ENCODE data around the gene CPT2. TPM values are rescaled to one million over a fixed set of nuclear protein-coding genes. Genes with fewer than 3 reads are reported as not detected.

Gene CPT2
- total RNA-seq, 1 experiment from 2014 or later = 19.6 TPM

- intact Hi-C loops (cut with micrococcal nuclease) = no loop called here
- H3K4me3 Mint-ChIP-seq (ENCODE audit: unreplicated experiment) = no peak overlapping the region
- BruUV-seq (replicated peaks) = no TSS peak
- CTCF ChIA-PET = no interaction called here
- H3K4me1 Mint-ChIP-seq (ENCODE audit: insufficient read depth, unreplicated experiment) = no peaks in the 10 kb centered on the region
- no peaks in the 10 kb centered on the region for H3K9me3 Mint-ChIP-seq (ENCODE audit: unreplicated experiment)
- no peak for DNase-seq (ENCODE audit: unreplicated experiment)
- H3K36me3 Mint-ChIP-seq (ENCODE audit: insufficient read depth, unreplicated experiment) = peaks cover 6% of the 10 kb centered on the region
- no peaks in the 10 kb centered on the region for H3K27me3 Mint-ChIP-seq (ENCODE audit: insufficient read depth, unreplicated experiment)
- no peak overlapping the region for H3K27ac Mint-ChIP-seq (ENCODE audit: low read depth, unreplicated experiment)
- TF ChIP-seq CTCF (IDR thresholded peaks at IDR 0.05; ENCODE audit: unreplicated experiment) = no peak
- POLR2A ChIA-PET = no interaction called here
These were observed 45.8 kb downstream of the CPT2 start for GRCh38 chr1:53242381-53242780.

- DNase-seq (ENCODE audit: unreplicated experiment) = no peak
These were observed 47.5 kb downstream of the CPT2 start for GRCh38 chr1:53244141-53244540.

GRCh38 chr1:53246261-53247134 lies 49.9 kb downstream of the CPT2 start:
- Mint-ChIP-seq H3K27me3 (ENCODE audit: insufficient read depth, unreplicated experiment) (no peaks in the 10 kb centered on the region), H3K36me3 (ENCODE audit: insufficient read depth, unreplicated experiment) (peaks cover 7% of the 10 kb centered on the region), H3K27ac (ENCODE audit: low read depth, unreplicated experiment) (no peak overlapping the region), H3K4me3 (ENCODE audit: unreplicated experiment) (no peak overlapping the region), H3K9me3 (ENCODE audit: unreplicated experiment) (no peaks in the 10 kb centered on the region), H3K4me1 (ENCODE audit: insufficient read depth, unreplicated experiment) (no peaks in the 10 kb centered on the region)
- intact Hi-C loops (cut with micrococcal nuclease) = no loop called here
- BruUV-seq (replicated peaks) = no TSS peak
- ChIA-PET CTCF (interaction anchor here (1.0 kb wide), 1 partner anchor 32 kb away, joined by 4 read pairs; no protein-coding TSS in a partner anchor), POLR2A (interaction anchor here (0.8 kb wide), 1 partner anchor 50 kb away, joined by 3 read pairs; no protein-coding TSS in a partner anchor)
- DNase-seq (ENCODE audit: unreplicated experiment) = no peak
- no peak for TF ChIP-seq CTCF (IDR thresholded peaks at IDR 0.05; ENCODE audit: unreplicated experiment)

More at GRCh38 chr1:53244141-53244540, 47.5 kb downstream of the CPT2 start:
- intact Hi-C loops (cut with micrococcal nuclease) = no loop called here
- H3K36me3 Mint-ChIP-seq (ENCODE audit: insufficient read depth, unreplicated experiment) = no peaks in the 10 kb centered on the region
- H3K27ac Mint-ChIP-seq (ENCODE audit: low read depth, unreplicated experiment) = no peak overlapping the region
- POLR2A ChIA-PET = no interaction called here
- H3K4me3 Mint-ChIP-seq (ENCODE audit: unreplicated experiment) = no peak overlapping the region
- no peaks in the 10 kb centered on the region for H3K27me3 Mint-ChIP-seq (ENCODE audit: insufficient read depth, unreplicated experiment)
- no peaks in the 10 kb centered on the region for H3K9me3 Mint-ChIP-seq (ENCODE audit: unreplicated experiment)
- no peak for TF ChIP-seq CTCF (IDR thresholded peaks at IDR 0.05; ENCODE audit: unreplicated experiment)
- no TSS peak for BruUV-seq (replicated peaks)
- H3K4me1 Mint-ChIP-seq (ENCODE audit: insufficient read depth, unreplicated experiment) = no peaks in the 10 kb centered on the region
- CTCF ChIA-PET = interaction anchor here (0.6 to 1.0 kb wide), 2 partner anchors 34 to 139 kb away, joined by 3 read pairs; no protein-coding TSS in a partner anchor

GRCh38 chr1:53249706-53250105 lies 53.1 kb downstream of the CPT2 start:
- TF ChIP-seq CTCF (IDR thresholded peaks at IDR 0.05; ENCODE audit: unreplicated experiment) = no peak
- H3K27ac Mint-ChIP-seq (ENCODE audit: low read depth, unreplicated experiment) = no peak overlapping the region
- intact Hi-C loops (cut with micrococcal nuclease) = no loop called here
- no peak for DNase-seq (ENCODE audit: unreplicated experiment)
- H3K4me1 Mint-ChIP-seq (ENCODE audit: insufficient read depth, unreplicated experiment) = no peaks in the 10 kb centered on the region
- no peaks in the 10 kb centered on the region for H3K9me3 Mint-ChIP-seq (ENCODE audit: unreplicated experiment)
- no peaks in the 10 kb centered on the region for H3K27me3 Mint-ChIP-seq (ENCODE audit: insufficient read depth, unreplicated experiment)
- no peak overlapping the region for H3K4me3 Mint-ChIP-seq (ENCODE audit: unreplicated experiment)
- ChIA-PET CTCF (interaction anchor here (1.0 to 1.9 kb wide), 2 partner anchors 16 to 29 kb away, joined by 4 read pairs; no protein-coding TSS in a partner anchor), POLR2A (interaction anchor here (0.8 kb wide), 1 partner anchor 11 kb away, joined by 3 read pairs; the partner anchor contains the start of gene MAGOH)
- peaks cover 7% of the 10 kb centered on the region for H3K36me3 Mint-ChIP-seq (ENCODE audit: insufficient read depth, unreplicated experiment)
- BruUV-seq (replicated peaks) = no TSS peak
